ENCODE measurements around the gene MTIF3. TPM values are rescaled to one million over a fixed set of nuclear protein-coding genes. Genes with fewer than 3 reads are reported as not detected.

MTIF3 gene
- polyA plus RNA-seq, 1 experiment: 32.7 TPM

- Histone ChIP-seq H3K36me3 (ENCODE audit: control insufficient read depth, insufficient read depth, low read length) (peaks cover 3% of the 10 kb centered on the region), H3K4me3 (ENCODE audit: low read depth, low read length) (peak overlapping the region; percentile 87), H3K27me3 (ENCODE audit: control insufficient read depth, insufficient read depth, low read length) (no peaks in the 10 kb centered on the region)
- ChIA-PET CTCF (interaction anchor here (0.5 to 2.2 kb wide), 8 partner anchors 9 to 400 kb away, joined by 3 to 8 read pairs (median 5); no protein-coding TSS in a partner anchor), POLR2A (interaction anchor here (0.7 kb wide), 1 partner anchor 25 kb away, joined by 3 read pairs; no protein-coding TSS in a partner anchor)
- TF ChIP-seq CTCF (IDR thresholded peaks at IDR 0.05; ENCODE audit: insufficient read depth, low read depth, low read length): peak; percentile 61
- DNase-seq (ENCODE audit: low read depth): no peak
Observed at GRCh38 chr13:27425918-27426630, 24.3 kb downstream of the MTIF3 start.

- CTCF ChIA-PET: interaction anchor here (0.8 to 2.2 kb wide), 8 partner anchors 10 to 401 kb away, joined by 3 to 8 read pairs (median 4); no protein-coding TSS in a partner anchor
- POLR2A ChIA-PET: no interaction called here
- no peaks in the 10 kb centered on the region; the same call in 1 of the 2 replicates for H3K27me3 ChIP-seq (ENCODE audit: control insufficient read depth, insufficient read depth, low read length)
- peaks cover 3% of the 10 kb centered on the region for H3K36me3 ChIP-seq (ENCODE audit: control insufficient read depth, insufficient read depth, low read length)
- TF ChIP-seq CTCF (IDR thresholded peaks at IDR 0.05; ENCODE audit: insufficient read depth, low read depth, low read length): no peak
- DNase-seq (ENCODE audit: low read depth): no peak
- H3K4me3 ChIP-seq (ENCODE audit: low read depth, low read length): peak overlapping the region; percentile 87
Observed at GRCh38 chr13:27425158-27425917, 25.0 kb downstream of the MTIF3 start.

GRCh38 chr13:27424246-27425157, 25.9 kb downstream of the MTIF3 start, which contains the start of gene GTF3A:
TSS of gene GTF3A (plus strand) at chr13:27424619.
- ChIA-PET CTCF (interaction anchor here (1.0 to 2.2 kb wide), 5 partner anchors 13 to 402 kb away, joined by 3 to 8 read pairs (median 4); no protein-coding TSS in a partner anchor), POLR2A (interaction anchor here (0.5 to 0.6 kb wide), 2 partner anchors 9 to 1240 kb away, joined by 3 read pairs; no protein-coding TSS in a partner anchor)

GRCh38 chr13:27423333-27423732, 27.0 kb downstream of the MTIF3 start:
- POLR2A ChIA-PET: no interaction called here
- no peak for TF ChIP-seq CTCF (IDR thresholded peaks at IDR 0.05; ENCODE audit: insufficient read depth, low read depth, low read length)
- CTCF ChIA-PET: no interaction called here
- Histone ChIP-seq H3K4me3 (ENCODE audit: low read depth, low read length) (no peak overlapping the region), H3K27me3 (ENCODE audit: control insufficient read depth, insufficient read depth, low read length) (no peaks in the 10 kb centered on the region; the same call in 1 of the 2 replicates), H3K36me3 (ENCODE audit: control insufficient read depth, insufficient read depth, low read length) (no peaks in the 10 kb centered on the region)
- DNase-seq (ENCODE audit: low read depth): no peak

More at GRCh38 chr13:27424246-27425157, 25.9 kb downstream of the MTIF3 start, which contains the start of gene GTF3A:
- Histone ChIP-seq H3K4me3 (ENCODE audit: low read depth, low read length) (peak within 1 kb of the TSS; percentile 87), H3K27me3 (ENCODE audit: control insufficient read depth, insufficient read depth, low read length) (no peaks in the 10 kb centered on the region; the same call in 1 of the 2 replicates), H3K36me3 (ENCODE audit: control insufficient read depth, insufficient read depth, low read length) (peaks cover 3% of the 10 kb centered on the region)
- no peak for TF ChIP-seq CTCF (IDR thresholded peaks at IDR 0.05; ENCODE audit: insufficient read depth, low read depth, low read length)
- peak; percentile 21 for DNase-seq (ENCODE audit: low read depth)

Measured in BJ (cell line).